ENCODE data around the gene ATP1A1.
A peak's percentile ranks its signal among the peaks of the same experiment; 100 is the strongest.

ATP1A1 gene

DNA sequence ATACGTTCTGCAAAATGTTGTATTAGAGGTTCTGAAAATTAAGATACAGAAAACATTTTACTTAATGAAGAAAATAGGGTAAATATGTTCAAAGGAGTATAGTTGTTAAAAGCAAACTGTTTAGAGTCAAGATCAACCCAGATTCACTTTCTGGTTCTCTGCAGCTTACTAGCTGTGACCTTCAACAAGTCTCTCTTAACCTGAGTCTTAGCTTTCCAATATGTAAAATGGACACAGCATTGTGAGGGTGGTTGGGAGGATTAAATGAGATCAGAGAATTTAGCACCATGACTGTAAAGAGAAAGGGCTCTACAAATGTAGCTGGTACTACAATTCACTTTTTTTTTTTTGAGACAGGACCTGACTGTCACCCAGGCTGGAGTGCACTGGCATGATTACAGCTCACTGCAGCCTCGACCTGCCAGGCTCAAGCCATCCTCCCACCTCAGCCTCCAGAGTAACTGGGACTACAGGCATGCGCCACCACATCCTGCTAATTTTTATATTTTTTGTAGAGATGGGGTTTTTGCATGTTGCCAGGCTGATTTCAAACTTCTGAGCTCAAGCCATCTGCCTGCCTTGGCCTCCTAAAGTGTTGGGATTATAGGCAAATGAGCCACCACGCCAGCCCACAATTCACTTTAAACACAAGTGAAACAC lies 43.9 kb downstream of the ATP1A1 start:
- H3K9ac ChIP-seq (ENCODE audit: low read length) = no peak overlapping the region
- no peaks in the 10 kb centered on the region for H3K27me3 ChIP-seq (replicated peaks; ENCODE audit: control insufficient read depth, insufficient read depth, low read length)
- H3K9me3 ChIP-seq (ENCODE audit: control insufficient read depth, low read length) = no peaks in the 10 kb centered on the region
- DNase-seq (ENCODE audit: low read depth) = no peak
- peaks cover 19% of the 10 kb centered on the region for H3K4me1 ChIP-seq (ENCODE audit: control insufficient read depth, insufficient read depth, low read length)
- H3K36me3 ChIP-seq (ENCODE audit: control insufficient read depth, insufficient read depth, low read length, severe bottlenecking) = no peaks in the 10 kb centered on the region
- no peak overlapping the region for H3K4me3 ChIP-seq (ENCODE audit: low read length)

- peaks cover 16% of the 10 kb centered on the region for H3K4me1 ChIP-seq (ENCODE audit: control insufficient read depth, insufficient read depth, low read length)
- no peak for DNase-seq (ENCODE audit: low read depth)
- H3K9ac ChIP-seq (ENCODE audit: low read length) = peak overlapping the region; percentile 89
- no peaks in the 10 kb centered on the region for H3K36me3 ChIP-seq (ENCODE audit: control insufficient read depth, insufficient read depth, low read length, severe bottlenecking)
- H3K9me3 ChIP-seq (ENCODE audit: control insufficient read depth, low read length) = no peaks in the 10 kb centered on the region
- peak overlapping the region; percentile 92 for H3K4me3 ChIP-seq (ENCODE audit: low read length)
- H3K27me3 ChIP-seq (replicated peaks; ENCODE audit: control insufficient read depth, insufficient read depth, low read length) = no peaks in the 10 kb centered on the region
Measured at GRCh38 chr1:116417678-116418077, 44.6 kb downstream of the ATP1A1 start.

GRCh38 chr1:116418091-116418830 lies 45.2 kb downstream of the ATP1A1 start:
- H3K4me1 ChIP-seq (ENCODE audit: control insufficient read depth, insufficient read depth, low read length) = peaks cover 16% of the 10 kb centered on the region
- DNase-seq (ENCODE audit: low read depth) = peak; percentile 78
- H3K27me3 ChIP-seq (replicated peaks; ENCODE audit: control insufficient read depth, insufficient read depth, low read length) = no peaks in the 10 kb centered on the region
- no peaks in the 10 kb centered on the region for H3K36me3 ChIP-seq (ENCODE audit: control insufficient read depth, insufficient read depth, low read length, severe bottlenecking)
- peak overlapping the region; percentile 89 for H3K9ac ChIP-seq (ENCODE audit: low read length)
- H3K4me3 ChIP-seq (ENCODE audit: low read length) = peak overlapping the region; percentile 92
- H3K9me3 ChIP-seq (ENCODE audit: control insufficient read depth, low read length) = no peaks in the 10 kb centered on the region

GRCh38 chr1:116420417-116421200 lies 47.6 kb downstream of the ATP1A1 start:
- DNase-seq (ENCODE audit: low read depth) = no peak
- no peak overlapping the region for H3K9ac ChIP-seq (ENCODE audit: low read length)

GRCh38 chr1:116424438-116424837 lies 51.4 kb downstream of the ATP1A1 start:
- no peak overlapping the region for H3K9ac ChIP-seq (ENCODE audit: low read length)
- no peaks in the 10 kb centered on the region for H3K9me3 ChIP-seq (ENCODE audit: control insufficient read depth, low read length)

More at GRCh38 chr1:116420417-116421200, 47.6 kb downstream of the ATP1A1 start:
- H3K4me3 ChIP-seq (ENCODE audit: low read length) = no peak overlapping the region
- H3K4me1 ChIP-seq (ENCODE audit: control insufficient read depth, insufficient read depth, low read length) = peaks cover 16% of the 10 kb centered on the region
- peaks cover 9% of the 10 kb centered on the region for H3K27me3 ChIP-seq (replicated peaks; ENCODE audit: control insufficient read depth, insufficient read depth, low read length)
- H3K9me3 ChIP-seq (ENCODE audit: control insufficient read depth, low read length) = no peaks in the 10 kb centered on the region
- H3K36me3 ChIP-seq (ENCODE audit: control insufficient read depth, insufficient read depth, low read length, severe bottlenecking) = no peaks in the 10 kb centered on the region

DNA sequence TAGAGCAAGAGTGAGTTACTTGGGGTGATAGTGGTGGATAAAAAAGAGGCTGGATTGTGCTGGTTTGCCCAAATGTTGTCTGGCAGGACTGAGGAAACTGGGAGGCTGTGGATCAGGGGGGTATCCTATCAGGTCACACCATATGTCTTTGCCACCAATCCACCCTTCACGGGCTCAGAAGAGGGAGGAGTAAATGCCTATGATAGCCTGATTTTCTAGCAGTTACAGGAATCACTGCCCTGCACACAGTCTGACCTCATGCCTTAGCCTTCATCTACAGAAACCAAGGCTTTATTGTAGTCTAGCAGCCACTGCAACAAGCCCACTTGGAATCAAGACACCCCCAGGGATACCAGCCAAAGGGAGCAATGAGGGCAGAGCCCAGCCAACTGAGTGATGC lies 51.8 kb downstream of the ATP1A1 start:
- H3K4me3 ChIP-seq (ENCODE audit: low read length) = no peak overlapping the region
- DNase-seq (ENCODE audit: low read depth) = no peak
- H3K36me3 ChIP-seq (ENCODE audit: control insufficient read depth, insufficient read depth, low read length, severe bottlenecking) = no peaks in the 10 kb centered on the region
- peaks cover 9% of the 10 kb centered on the region for H3K27me3 ChIP-seq (replicated peaks; ENCODE audit: control insufficient read depth, insufficient read depth, low read length)
- no peak overlapping the region for H3K9ac ChIP-seq (ENCODE audit: low read length)
- no peaks in the 10 kb centered on the region for H3K9me3 ChIP-seq (ENCODE audit: control insufficient read depth, low read length)
- H3K4me1 ChIP-seq (ENCODE audit: control insufficient read depth, insufficient read depth, low read length) = no peaks in the 10 kb centered on the region

More at GRCh38 chr1:116424438-116424837, 51.4 kb downstream of the ATP1A1 start:
- Histone ChIP-seq H3K36me3 (ENCODE audit: control insufficient read depth, insufficient read depth, low read length, severe bottlenecking) (no peaks in the 10 kb centered on the region), H3K27me3 (replicated peaks; ENCODE audit: control insufficient read depth, insufficient read depth, low read length) (peaks cover 9% of the 10 kb centered on the region), H3K4me3 (ENCODE audit: low read length) (no peak overlapping the region), H3K4me1 (ENCODE audit: control insufficient read depth, insufficient read depth, low read length) (no peaks in the 10 kb centered on the region)
- DNase-seq (ENCODE audit: low read depth) = no peak

GRCh38 chr1:116425987-116426386 lies 52.9 kb downstream of the ATP1A1 start:
- Histone ChIP-seq H3K27me3 (replicated peaks; ENCODE audit: control insufficient read depth, insufficient read depth, low read length) (peaks cover 9% of the 10 kb centered on the region), H3K9me3 (ENCODE audit: control insufficient read depth, low read length) (no peaks in the 10 kb centered on the region), H3K9ac (ENCODE audit: low read length) (no peak overlapping the region), H3K4me1 (ENCODE audit: control insufficient read depth, insufficient read depth, low read length) (no peaks in the 10 kb centered on the region), H3K4me3 (ENCODE audit: low read length) (no peak overlapping the region), H3K36me3 (ENCODE audit: control insufficient read depth, insufficient read depth, low read length, severe bottlenecking) (no peaks in the 10 kb centered on the region)
- DNase-seq (ENCODE audit: low read depth) = no peak

DNA sequence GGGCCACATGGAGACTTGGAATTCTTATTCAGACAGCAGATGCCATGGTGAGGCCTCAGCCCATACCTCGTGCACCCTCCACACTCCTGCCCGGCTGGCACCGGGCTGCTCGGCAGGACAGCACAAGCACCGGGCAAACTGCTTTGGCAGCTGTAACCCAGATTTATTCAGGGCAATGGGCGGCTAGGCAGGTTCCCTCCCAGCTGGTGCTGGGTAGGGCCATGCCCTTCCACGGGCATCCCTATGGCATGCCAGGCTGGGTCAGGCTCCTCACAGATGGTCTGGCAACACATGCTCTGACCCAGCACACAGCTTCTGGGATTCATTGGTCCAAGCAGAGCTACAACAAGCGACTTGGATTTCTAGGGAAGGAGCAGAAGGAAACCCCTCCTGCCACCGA lies 53.4 kb downstream of the ATP1A1 start:
- H3K36me3 ChIP-seq (ENCODE audit: control insufficient read depth, insufficient read depth, low read length, severe bottlenecking) = no peaks in the 10 kb centered on the region
- DNase-seq (ENCODE audit: low read depth) = no peak
- H3K9ac ChIP-seq (ENCODE audit: low read length) = no peak overlapping the region
- no peaks in the 10 kb centered on the region for H3K9me3 ChIP-seq (ENCODE audit: control insufficient read depth, low read length)
- peaks cover 9% of the 10 kb centered on the region for H3K27me3 ChIP-seq (replicated peaks; ENCODE audit: control insufficient read depth, insufficient read depth, low read length)
- no peak overlapping the region for H3K4me3 ChIP-seq (ENCODE audit: low read length)
- H3K4me1 ChIP-seq (ENCODE audit: control insufficient read depth, insufficient read depth, low read length) = no peaks in the 10 kb centered on the region

DNA sequence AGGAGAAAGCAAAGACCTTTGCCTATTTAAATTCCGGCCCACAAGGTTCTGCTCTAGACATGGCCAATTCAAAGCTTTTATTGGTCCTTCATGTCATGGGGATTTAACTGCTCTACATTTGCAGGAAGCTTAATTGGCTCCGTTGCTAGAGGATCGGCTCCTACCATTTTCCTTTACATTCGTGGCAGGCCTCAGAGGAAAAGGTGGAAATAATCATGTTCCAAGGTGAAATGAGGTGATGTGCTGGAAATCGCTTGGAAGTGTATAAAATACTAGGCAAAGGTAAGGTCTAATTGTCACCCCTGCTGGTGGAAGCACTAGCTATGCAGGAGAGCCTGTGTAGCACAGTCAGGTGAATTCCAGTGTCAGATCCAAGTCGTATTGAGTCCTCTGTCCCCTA lies 55.5 kb downstream of the ATP1A1 start:
- Histone ChIP-seq H3K9me3 (ENCODE audit: control insufficient read depth, low read length) (no peaks in the 10 kb centered on the region), H3K4me3 (ENCODE audit: low read length) (no peak overlapping the region), H3K9ac (ENCODE audit: low read length) (no peak overlapping the region), H3K36me3 (ENCODE audit: control insufficient read depth, insufficient read depth, low read length, severe bottlenecking) (no peaks in the 10 kb centered on the region), H3K27me3 (replicated peaks; ENCODE audit: control insufficient read depth, insufficient read depth, low read length) (peaks cover 9% of the 10 kb centered on the region), H3K4me1 (ENCODE audit: control insufficient read depth, insufficient read depth, low read length) (peaks cover 8% of the 10 kb centered on the region)
- DNase-seq (ENCODE audit: low read depth) = no peak

DNA sequence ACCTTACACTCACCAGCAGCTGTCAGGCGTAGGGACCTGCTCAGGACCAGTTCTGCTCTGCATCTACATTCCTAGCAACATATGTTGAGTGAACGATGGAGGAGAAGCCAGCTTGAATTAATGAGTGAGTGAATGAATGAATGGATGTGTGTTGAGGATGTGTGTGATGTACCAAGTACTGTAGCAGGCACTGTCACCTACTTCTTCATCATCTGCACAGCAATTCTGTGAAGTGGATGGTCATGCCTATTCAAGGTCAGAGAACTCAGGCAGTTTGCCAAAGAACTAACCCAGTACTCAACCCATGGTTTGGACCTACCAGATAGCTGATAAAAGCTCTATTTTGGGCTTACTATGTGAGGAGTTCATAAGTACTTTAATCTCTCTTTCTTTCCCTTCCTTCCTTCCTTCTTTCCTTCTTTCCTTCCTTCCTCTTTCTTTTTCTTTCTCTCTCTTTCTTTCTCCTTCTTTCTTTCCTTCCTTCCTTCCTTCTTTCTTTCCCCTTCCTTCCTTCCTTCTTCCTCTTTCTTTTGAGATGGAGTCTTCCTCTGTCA lies 56.9 kb downstream of the ATP1A1 start:
- Histone ChIP-seq H3K9ac (ENCODE audit: low read length) (no peak overlapping the region), H3K4me1 (ENCODE audit: control insufficient read depth, insufficient read depth, low read length) (peaks cover 9% of the 10 kb centered on the region), H3K4me3 (ENCODE audit: low read length) (no peak overlapping the region), H3K9me3 (ENCODE audit: control insufficient read depth, low read length) (peaks cover 4% of the 10 kb centered on the region), H3K27me3 (replicated peaks; ENCODE audit: control insufficient read depth, insufficient read depth, low read length) (peaks cover under 1% of the 10 kb centered on the region), H3K36me3 (ENCODE audit: control insufficient read depth, insufficient read depth, low read length, severe bottlenecking) (no peaks in the 10 kb centered on the region)
- DNase-seq (ENCODE audit: low read depth) = no peak

Measured in adipocyte (in vitro differentiated cells).